GM23338 (cell line): ENCODE results near the gene OASL. TPM values are rescaled to one million over a fixed set of nuclear protein-coding genes. Genes with fewer than 3 reads are reported as not detected.

Experiments
- ATAC-seq: fragments of 200-7000 bp; cut with Tn5 transposase; 3 replicates; pipeline ENCODE4 v1.9.1; 2020
- DNase-seq: peaks from one replicate; pipeline ENCODE4 v3.0.0-alpha.2; 2015; ENCODE audit warnings: low spot score
- H2AFZ ChIP-seq: fragments of 200-600 bp; sonication (generic); 2 replicates; pipeline ENCODE4 v1.8.0; 2016; ENCODE audit warnings: antibody characterized with exemption, mild to moderate bottlenecking, moderate library complexity
- H3F3A ChIP-seq: fragments of 200-600 bp; sonication (generic); replicated peaks from 2 replicates; pipeline ENCODE4 v1.8.0; 2017; ENCODE audit warnings: antibody characterized with exemption, mixed run types, low read depth
- H3K27ac ChIP-seq: fragments of 200-600 bp; sonication (generic); 2 replicates; pipeline ENCODE4 v1.6.1; 2016; ENCODE audit warnings: low read depth
- H3K27me3 ChIP-seq: fragments of 200-600 bp; sonication (generic); 2 replicates; pipeline ENCODE4 v1.8.0; 2016; ENCODE audit warnings: mild to moderate bottlenecking, mixed run types, moderate library complexity; ENCODE audit not compliant: insufficient read depth
- H3K36me3 ChIP-seq: fragments of 200-600 bp; sonication (generic); 2 replicates; pipeline ENCODE4 v1.8.0; 2016; ENCODE audit warnings: mild to moderate bottlenecking; ENCODE audit not compliant: insufficient read depth
- H3K4me1 ChIP-seq: fragments of 200-600 bp; sonication (generic); 2 replicates; pipeline ENCODE4 v1.8.0; 2016; ENCODE audit warnings: mild to moderate bottlenecking, moderate library complexity; ENCODE audit not compliant: insufficient read depth
- H3K4me2 ChIP-seq: fragments of 200-600 bp; sonication (generic); 2 replicates; pipeline ENCODE4 v1.7.1; 2017; ENCODE audit warnings: mixed run types
- H3K4me3 ChIP-seq: fragments of 200-600 bp; sonication (generic); 2 replicates; pipeline ENCODE4 v1.6.1; 2016; ENCODE audit warnings: mixed run types
- H3K79me2 ChIP-seq: fragments of 200-600 bp; sonication (generic); replicated peaks from 2 replicates; pipeline ENCODE4 v1.8.0; 2017; ENCODE audit warnings: mild to moderate bottlenecking; ENCODE audit not compliant: insufficient read depth
- H3K9me2 ChIP-seq: fragments of 200-600 bp; sonication (generic); 2 replicates; pipeline ENCODE4 v1.8.0; 2017; ENCODE audit not compliant: insufficient read depth
- H4K20me1 ChIP-seq: fragments of 200-600 bp; sonication (generic); replicated peaks from 2 replicates; pipeline ENCODE4 v1.8.0; 2017; ENCODE audit warnings: mild to moderate bottlenecking; ENCODE audit not compliant: insufficient read depth
- H3K27ac Mint-ChIP-seq: 2 replicates; pipeline ENCODE4 v1.8.0; 2020; ENCODE audit warnings: inconsistent platforms, mild to moderate bottlenecking, moderate library complexity, mixed read lengths
- H3K27me3 Mint-ChIP-seq: 3 replicates; pipeline ENCODE4 v1.8.0; 2022; ENCODE audit warnings: low read depth, mild to moderate bottlenecking, moderate library complexity, mixed read lengths, inconsistent platforms; ENCODE audit not compliant: insufficient read depth, poor library complexity
- H3K36me3 Mint-ChIP-seq: 3 replicates; pipeline ENCODE4 v1.8.0; 2021; ENCODE audit warnings: low read depth, mild to moderate bottlenecking, inconsistent platforms, moderate library complexity, mixed read lengths
- H3K4me1 Mint-ChIP-seq: 3 replicates; pipeline ENCODE4 v1.8.0; 2020; ENCODE audit warnings: mild to moderate bottlenecking, inconsistent platforms, mixed read lengths
- H3K4me3 Mint-ChIP-seq: 3 replicates; pipeline ENCODE4 v1.8.0; 2021; ENCODE audit warnings: moderate library complexity, mild to moderate bottlenecking, inconsistent platforms, mixed read lengths
- H3K9me3 Mint-ChIP-seq: 3 replicates; pipeline ENCODE4 v1.8.0; 2020; ENCODE audit warnings: moderate library complexity, mild to moderate bottlenecking, inconsistent platforms, mixed read lengths
- CREB1 ChIP-seq: fragments of 250-450 bp; sonication (Bioruptor Pico); IDR thresholded peaks from 2 replicates; pipeline ENCODE4 v1.5.0; 2020; ENCODE audit warnings: low read depth, mild to moderate bottlenecking, moderate library complexity
- CTCF ChIP-seq, 2 experiments: fragments of 200-600 bp in 1 of 2; sonication (generic) in 1 of 2; conservative IDR thresholded peaks; 2 replicates each; pipeline versions ENCODE4 v1.5.1 to v1.6.1; 2016 to 2017; ENCODE audit warnings: antibody characterized with exemption in 2 of 2, low read depth in 2 of 2, mild to moderate bottlenecking in 2 of 2, moderate library complexity in 1 of 2
- EZH2 ChIP-seq: fragments of 200-600 bp; sonication (generic); IDR thresholded peaks from one replicate; pipeline ENCODE4 v1.8.0; 2017; ENCODE audit warnings: antibody characterized with exemption, mild to moderate bottlenecking, low read depth; ENCODE audit not compliant: unreplicated experiment
- EZH2phosphoT487 ChIP-seq: fragments of 200-600 bp; sonication (generic); IDR thresholded peaks from one replicate; pipeline ENCODE4 v1.8.1; 2018; ENCODE audit warnings: antibody characterized with exemption; ENCODE audit not compliant: unreplicated experiment
- JUNB ChIP-seq: IDR thresholded peaks from one replicate; pipeline ENCODE4 v1.6.1; 2016; ENCODE audit warnings: antibody characterized with exemption; ENCODE audit not compliant: unreplicated experiment
- NANOG ChIP-seq: IDR thresholded peaks from 2 replicates; pipeline ENCODE4 v1.6.1; 2016; ENCODE audit warnings: antibody characterized with exemption, borderline replicate concordance
- POLR2AphosphoS5 ChIP-seq: IDR thresholded peaks from 2 replicates; pipeline ENCODE4 v1.6.1; 2016; ENCODE audit warnings: antibody characterized with exemption, low read depth
- REST ChIP-seq: IDR thresholded peaks from one replicate; pipeline ENCODE4 v1.6.1; 2018; ENCODE audit warnings: antibody characterized with exemption; ENCODE audit not compliant: unreplicated experiment
- ZNF114 ChIP-seq: fragments of 250-450 bp; sonication (Bioruptor Pico); IDR thresholded peaks from 2 replicates; pipeline ENCODE4 v1.5.0; 2020; ENCODE audit warnings: mild to moderate bottlenecking, moderate library complexity
- ZNF331 ChIP-seq: fragments of 250-450 bp; sonication (Bioruptor Pico); IDR thresholded peaks from 2 replicates; pipeline ENCODE4 v1.5.0; 2020; ENCODE audit warnings: low read depth, mild to moderate bottlenecking, moderate library complexity
- polyA plus RNA-seq: library from polyadenylated mRNA; unstranded; fragments of >200 nt; fragmentation: Nextera tagmentation; extraction: Ambion mirVana; gene quantifications from 2 replicates; pipeline ENCODE4 v1.2.1, GENCODE V29; 2016
- total RNA-seq: library from RNA; depleted of rRNA; stranded (reverse); fragments of >200 nt; shearing (Covaris generic); gene quantifications from 2 replicates; pipeline ENCODE4 v1.2.3, GENCODE V29; 2014
- TF ChIP-seq, protein P1 (sequence below): IDR thresholded peaks from 2 replicates; pipeline ENCODE4 v1.6.1; 2016; ENCODE audit warnings: antibody characterized with exemption

The OASL gene
- total and polyA plus RNA-seq, 2 experiments from 2014 or later = not detected

- no peak for TF ChIP-seq CREB1 (CRISPR knock-in tag)
- TF ChIP-seq ZNF331 (CRISPR knock-in tag) = no peak
- TF ChIP-seq JUNB = no peak
- no peak for TF ChIP-seq NANOG
- TF ChIP-seq, protein P1, sequence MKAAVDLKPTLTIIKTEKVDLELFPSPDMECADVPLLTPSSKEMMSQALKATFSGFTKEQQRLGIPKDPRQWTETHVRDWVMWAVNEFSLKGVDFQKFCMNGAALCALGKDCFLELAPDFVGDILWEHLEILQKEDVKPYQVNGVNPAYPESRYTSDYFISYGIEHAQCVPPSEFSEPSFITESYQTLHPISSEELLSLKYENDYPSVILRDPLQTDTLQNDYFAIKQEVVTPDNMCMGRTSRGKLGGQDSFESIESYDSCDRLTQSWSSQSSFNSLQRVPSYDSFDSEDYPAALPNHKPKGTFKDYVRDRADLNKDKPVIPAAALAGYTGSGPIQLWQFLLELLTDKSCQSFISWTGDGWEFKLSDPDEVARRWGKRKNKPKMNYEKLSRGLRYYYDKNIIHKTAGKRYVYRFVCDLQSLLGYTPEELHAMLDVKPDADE = no peak
- no peak for TF ChIP-seq EZH2phosphoT487
- TF ChIP-seq EZH2 = no peak
- TF ChIP-seq CTCF (conservative IDR thresholded peaks at IDR 0.05; ENCODE audit: low read depth in 2 of 2) = no peak
- no peak for TF ChIP-seq REST
- no peak for TF ChIP-seq ZNF114
- no peak for TF ChIP-seq POLR2AphosphoS5
Observed at GRCh38 chr12:121033625-121034349, 5.3 kb downstream of the OASL start (continued).

DNA sequence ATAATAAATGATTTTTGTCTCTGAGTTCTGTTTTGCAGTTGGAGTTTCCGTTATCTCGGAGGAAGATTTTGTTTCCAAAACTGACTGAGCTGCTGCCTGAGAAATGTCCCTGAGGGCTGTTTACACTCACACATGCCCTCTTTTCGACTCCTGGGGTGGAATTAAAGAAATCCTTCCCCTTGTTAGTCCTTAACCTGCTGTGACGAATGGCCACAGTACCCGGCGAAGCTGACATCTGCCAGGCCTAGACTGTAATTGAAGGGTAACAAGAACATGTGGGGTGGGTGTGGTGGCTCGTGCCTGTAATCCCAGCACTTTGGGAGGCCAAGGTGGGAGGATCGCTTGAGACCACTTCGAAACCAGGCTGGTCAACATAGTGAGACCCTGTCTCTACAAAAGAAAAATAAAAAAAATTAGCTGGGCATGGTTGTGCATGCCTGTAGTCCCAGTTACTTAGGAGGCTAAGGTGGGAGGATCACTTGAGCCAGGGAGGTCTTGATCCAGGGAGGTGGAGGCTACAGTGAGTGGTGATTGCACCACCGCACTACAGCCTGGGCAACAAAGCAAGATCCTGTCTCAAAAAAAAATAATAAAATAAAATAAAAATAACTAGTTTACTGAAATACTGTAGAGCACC is 8.4 kb downstream of the OASL start:
- Mint-ChIP-seq H3K4me1 (peaks cover 14% of the 10 kb centered on the region), H3K27me3 (peaks cover 4% of the 10 kb centered on the region), H3K27ac (no peak overlapping the region), H3K9me3 (no peaks in the 10 kb centered on the region), H3K36me3 (no peaks in the 10 kb centered on the region), H3K4me3 (no peak overlapping the region)
- Histone ChIP-seq H3K9me2 (no peaks in the 10 kb centered on the region; the same call in 1 of the 2 replicates), H3K79me2 (no peaks in the 10 kb centered on the region), H3K27me3 (no peaks in the 10 kb centered on the region), H3K4me3 (no peak overlapping the region), H3F3A (no peaks in the 10 kb centered on the region), H3K27ac (no peak overlapping the region), H3K36me3 (no peaks in the 10 kb centered on the region), H2AFZ (peak overlapping the region; percentile 32; the same call in 1 of the 2 replicates), H4K20me1 (no peaks in the 10 kb centered on the region), H3K4me1 (peaks cover 4% of the 10 kb centered on the region), H3K4me2 (no peak overlapping the region)
- TF ChIP-seq CREB1 (CRISPR knock-in tag) (no peak), NANOG (no peak), JUNB (no peak), ZNF331 (CRISPR knock-in tag) (no peak), EZH2 (no peak)
- TF ChIP-seq, protein P1 = no peak
- ATAC-seq (no peak), DNase-seq (no peak)
